EL (cell line): Measurements from ENCODE around the gene FBXO39.
A peak's percentile ranks its signal among the peaks of the same experiment; 100 is the strongest.
"Not testable (repeated sequence)": the region's sequence is repeated elsewhere in the genome, so short reads cannot be mapped to it uniquely, and the experiment has no call there.

Experiments
- DNase-seq: peaks from one replicate; pipeline ENCODE4 v3.0.0-alpha.2; 2016

Gene FBXO39

GRCh38 chr17:6775871-6776405 is at the start of gene FBXO39:
Gene FBXO39 (plus strand): TSS chr17:6776215. CDS start chr17:6779869, 3,654 bp downstream.
- peak; percentile 47 for DNase-seq

- no peak for DNase-seq
These were observed 46.5 kb upstream of the FBXO39 start for GRCh38 chr17:6729531-6729930.

- not testable (repeated sequence) for DNase-seq
These were observed 29.4 kb upstream of the FBXO39 start for GRCh38 chr17:6746665-6747064.

GRCh38 chr17:6748617-6749016 is 27.4 kb upstream of the FBXO39 start:
- DNase-seq = no peak

GRCh38 chr17:6749519-6749918 is 26.5 kb upstream of the FBXO39 start:
- peak; percentile 37 for DNase-seq

GRCh38 chr17:6752068-6752909 is 23.7 kb upstream of the FBXO39 start:
- peak; percentile 100 for DNase-seq

- DNase-seq = peak; percentile 93
These were observed 23.0 kb upstream of the FBXO39 start for GRCh38 chr17:6753006-6753445.

GRCh38 chr17:6753546-6753945 is 22.5 kb upstream of the FBXO39 start:
- DNase-seq = peak; percentile 36

- peak; percentile 52 for DNase-seq
These were observed 20.7 kb upstream of the FBXO39 start for GRCh38 chr17:6755281-6755680.

- peak; percentile 85 for DNase-seq
These were observed 20.3 kb upstream of the FBXO39 start, which contains the start of gene XAF1 for GRCh38 chr17:6755731-6756184. Gene XAF1 (plus strand): TSS chr17:6756046. CDS start chr17:6756079, 33 bp downstream.

- peak; percentile 29 for DNase-seq
These were observed 19.5 kb upstream of the FBXO39 start for GRCh38 chr17:6756425-6757031.

- no peak for DNase-seq
These were observed 18.3 kb upstream of the FBXO39 start for GRCh38 chr17:6757747-6758146.

- DNase-seq = no peak
These were observed 14.2 kb upstream of the FBXO39 start for GRCh38 chr17:6761779-6762178.

- DNase-seq = no peak
These were observed 7.6 kb upstream of the FBXO39 start for GRCh38 chr17:6768447-6768846.

GRCh38 chr17:6772016-6772415 is 4.0 kb upstream of the FBXO39 start:
- no peak for DNase-seq

- DNase-seq = not testable (repeated sequence)
These were observed 1.1 kb upstream of the FBXO39 start for GRCh38 chr17:6774906-6775305.

GRCh38 chr17:6779411-6779810 is 3.4 kb downstream of the FBXO39 start:
- DNase-seq = no peak

GRCh38 chr17:6780001-6780400 is 4.0 kb downstream of the FBXO39 start:
- DNase-seq = no peak

- DNase-seq = no peak
These were observed 4.9 kb downstream of the FBXO39 start for GRCh38 chr17:6780886-6781285.

GRCh38 chr17:6782244-6782643 is 6.2 kb downstream of the FBXO39 start:
- no peak for DNase-seq

GRCh38 chr17:6786618-6787017 is 10.6 kb downstream of the FBXO39 start:
- DNase-seq = peak; percentile 71

- no peak for DNase-seq
These were observed 11.2 kb downstream of the FBXO39 start for GRCh38 chr17:6787081-6787693.

- DNase-seq = no peak
These were observed 13.1 kb downstream of the FBXO39 start for GRCh38 chr17:6789146-6789545.
